A549 treated with CpdA at 1 μM for 4 hours (cell line): ENCODE results near the gene SV2A. TPM values are rescaled to one million over a fixed set of nuclear protein-coding genes. Genes with fewer than 3 reads are reported as not detected.

Source experiments
- total RNA-seq: library from RNA; stranded (reverse); fragments of 200-300 nt; extraction: Qiagen RNA extraction; gene quantifications from 5 replicates; pipeline ENCODE4 v1.2.3, GENCODE V29; 2022; ENCODE audit warnings: low read depth

Gene SV2A, protein sequence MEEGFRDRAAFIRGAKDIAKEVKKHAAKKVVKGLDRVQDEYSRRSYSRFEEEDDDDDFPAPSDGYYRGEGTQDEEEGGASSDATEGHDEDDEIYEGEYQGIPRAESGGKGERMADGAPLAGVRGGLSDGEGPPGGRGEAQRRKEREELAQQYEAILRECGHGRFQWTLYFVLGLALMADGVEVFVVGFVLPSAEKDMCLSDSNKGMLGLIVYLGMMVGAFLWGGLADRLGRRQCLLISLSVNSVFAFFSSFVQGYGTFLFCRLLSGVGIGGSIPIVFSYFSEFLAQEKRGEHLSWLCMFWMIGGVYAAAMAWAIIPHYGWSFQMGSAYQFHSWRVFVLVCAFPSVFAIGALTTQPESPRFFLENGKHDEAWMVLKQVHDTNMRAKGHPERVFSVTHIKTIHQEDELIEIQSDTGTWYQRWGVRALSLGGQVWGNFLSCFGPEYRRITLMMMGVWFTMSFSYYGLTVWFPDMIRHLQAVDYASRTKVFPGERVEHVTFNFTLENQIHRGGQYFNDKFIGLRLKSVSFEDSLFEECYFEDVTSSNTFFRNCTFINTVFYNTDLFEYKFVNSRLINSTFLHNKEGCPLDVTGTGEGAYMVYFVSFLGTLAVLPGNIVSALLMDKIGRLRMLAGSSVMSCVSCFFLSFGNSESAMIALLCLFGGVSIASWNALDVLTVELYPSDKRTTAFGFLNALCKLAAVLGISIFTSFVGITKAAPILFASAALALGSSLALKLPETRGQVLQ
- 0.06 to 0.14 TPM (median 0.11 TPM) in 5 replicates for total RNA-seq

DNA sequence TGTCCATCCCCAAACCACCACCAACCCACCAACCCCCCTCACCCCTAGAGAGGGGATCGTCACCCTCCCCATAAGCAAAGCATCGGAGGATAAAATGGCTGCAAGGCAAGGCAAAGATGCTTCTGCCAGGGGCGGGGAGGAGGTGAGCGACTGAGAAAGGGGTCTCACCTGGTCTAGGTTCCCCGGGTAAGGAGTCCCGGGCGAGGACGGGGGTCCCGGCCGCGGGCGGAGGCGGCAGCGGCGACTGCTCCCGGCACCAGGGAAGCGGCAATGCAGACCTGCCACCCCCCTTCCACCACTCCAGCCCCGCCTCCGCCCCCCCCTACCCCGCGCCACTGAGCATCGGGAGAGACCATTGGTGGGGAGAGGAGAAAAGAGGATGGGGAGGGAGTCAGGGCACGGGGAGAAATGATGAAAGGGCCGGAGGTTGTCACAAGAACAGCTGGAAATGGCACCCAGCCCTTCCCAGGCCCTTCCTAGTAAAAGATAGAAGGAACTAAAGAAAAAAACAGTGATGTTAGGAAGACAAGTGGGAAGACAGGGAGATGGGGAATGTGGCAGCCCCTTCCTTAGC lies at the start of gene SV2A:
SV2A (minus strand) TSS at position 274 of the 574 bp plus-strand sequence. CDS start 4,004 bp downstream, outside the sequence.

DNA sequence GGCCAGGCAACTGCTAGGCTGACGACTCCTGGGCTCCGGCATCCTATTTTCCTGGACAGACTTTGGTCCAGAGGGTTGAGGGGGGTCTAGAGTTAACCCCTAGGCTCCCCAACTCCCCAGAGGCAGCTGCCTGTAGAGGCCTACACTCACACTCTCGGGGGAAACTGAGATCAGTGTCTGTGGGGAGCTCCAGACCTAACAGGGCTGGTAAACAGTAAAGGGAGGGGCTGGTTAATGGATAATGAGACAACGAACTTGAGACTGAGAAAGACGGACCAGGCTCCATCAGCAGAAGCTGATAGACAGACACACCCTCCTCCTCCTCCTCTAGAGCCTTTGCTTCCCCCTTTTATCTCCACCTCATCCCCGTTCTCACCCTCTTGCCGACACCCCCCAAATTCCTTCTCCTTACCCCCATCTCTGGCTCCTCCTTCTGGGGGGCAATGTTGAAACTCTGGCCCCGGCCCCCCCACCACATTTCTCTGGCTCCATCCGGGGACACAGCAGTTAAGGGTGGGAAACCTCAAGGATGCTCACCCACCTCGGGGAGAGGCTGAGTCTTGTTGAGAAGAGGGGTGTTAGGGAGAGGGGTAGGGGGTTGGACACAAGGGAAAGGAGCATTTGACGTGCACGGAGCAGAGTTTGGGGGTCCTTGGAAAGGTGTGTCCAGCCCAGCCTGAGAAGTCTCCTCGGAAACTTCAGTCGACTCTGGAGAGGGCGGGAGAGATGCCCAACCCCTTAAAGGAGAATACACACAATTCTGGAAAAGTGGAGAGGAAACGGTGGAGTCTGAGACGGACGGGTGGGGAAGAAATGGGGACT lies 18.7 kb upstream of the SV2A start, which contains the start of gene MTMR11:
MTMR11 (minus strand) TSS at position 710 of the 822 bp plus-strand sequence; CDS start at position 478, 232 bp downstream.

DNA sequence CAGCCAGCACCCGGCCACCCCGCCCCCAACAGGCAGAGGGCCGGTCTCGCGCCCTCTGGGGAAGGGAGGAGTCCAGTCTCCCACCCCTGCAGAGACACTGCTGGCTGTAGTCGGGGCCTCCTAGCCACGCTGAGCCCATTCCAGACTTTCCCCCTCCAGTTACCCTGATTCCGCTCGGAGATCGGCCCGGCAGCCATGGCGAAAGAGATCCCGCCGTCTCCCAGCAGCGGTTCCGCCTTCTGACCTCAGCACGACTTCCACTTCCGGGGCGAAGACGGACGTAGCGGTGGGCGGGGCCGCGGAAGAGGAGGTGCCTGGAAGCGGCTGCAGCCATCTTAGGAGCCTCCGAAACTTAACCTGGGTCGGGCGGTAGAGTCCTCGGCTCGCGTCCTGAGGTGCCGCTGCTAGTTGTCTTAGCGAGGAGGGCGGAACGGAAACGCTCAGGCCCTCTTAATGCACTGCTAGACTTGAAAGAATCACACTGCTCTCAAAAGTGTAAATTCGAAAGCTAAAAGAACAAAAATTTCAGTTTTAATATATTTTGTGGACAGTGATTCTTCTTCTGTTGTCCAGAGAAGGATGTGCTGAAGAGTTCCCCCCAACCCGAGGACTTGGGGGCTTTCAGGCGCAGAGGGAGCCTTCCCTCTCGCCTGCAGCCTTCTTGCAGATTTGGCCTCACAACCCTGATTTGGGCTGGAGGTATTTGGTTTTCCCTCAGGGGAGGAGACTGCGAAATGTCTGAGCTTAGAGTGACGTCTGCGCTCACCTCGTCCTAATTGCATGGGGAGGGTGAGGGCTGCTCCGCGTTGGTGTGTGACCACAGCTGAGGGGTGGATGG lies 10.1 kb upstream of the SV2A start, which contains the start of gene SF3B4:
SF3B4 (minus strand) TSS at position 241 of the 838 bp plus-strand sequence; CDS start at position 197, 44 bp downstream.

DNA sequence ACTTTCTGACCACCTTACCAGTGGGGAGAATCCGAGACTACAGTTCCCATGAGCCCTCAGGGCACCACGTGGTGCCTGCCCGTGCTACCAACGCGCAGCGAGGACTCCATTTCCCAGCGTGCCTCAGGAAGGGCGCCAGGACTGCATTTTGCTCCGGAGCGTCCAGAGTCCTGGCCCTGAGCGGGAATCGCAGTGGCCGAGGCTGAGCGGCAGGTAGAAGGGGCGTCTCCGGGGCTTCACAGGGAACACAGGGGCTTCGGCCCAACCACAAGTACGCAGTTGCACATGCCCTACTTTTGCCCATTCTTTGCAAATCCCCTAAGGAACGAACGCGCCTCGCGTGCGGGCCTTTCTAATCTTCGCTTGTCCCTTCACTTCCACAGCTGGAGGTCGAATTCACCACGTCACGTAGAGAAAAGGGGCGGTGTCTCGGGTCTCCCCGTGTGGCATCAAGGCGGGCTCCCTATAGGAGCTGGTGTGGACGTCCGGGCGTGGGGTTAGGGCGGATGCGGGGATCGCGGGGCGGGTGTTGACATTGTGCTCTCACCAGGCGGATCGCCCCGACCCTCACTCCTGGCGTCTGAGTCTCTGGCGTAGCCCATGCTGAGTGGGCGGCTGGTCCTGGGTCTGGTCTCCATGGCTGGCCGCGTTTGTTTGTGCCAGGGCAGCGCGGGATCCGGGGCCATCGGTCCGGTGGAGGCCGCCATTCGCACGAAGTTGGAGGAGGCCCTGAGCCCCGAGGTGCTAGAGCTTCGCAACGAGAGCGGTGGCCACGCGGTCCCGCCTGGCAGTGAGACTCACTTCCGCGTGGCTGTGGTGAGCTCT lies 18.0 kb downstream of the SV2A start, which contains the start of gene BOLA1:
BOLA1 (plus strand) TSS at position 109 of the 825 bp plus-strand sequence; CDS start at position 601, 492 bp downstream.

Other genes with a start within 250 kb of the SV2A start
- not detected in 5 replicates for gene FCGR1A, start 135.2 kb downstream of the SV2A start, total RNA-seq
- gene BOLA1, start 18.3 kb downstream of the SV2A start, total RNA-seq, result 16.4 to 28.3 TPM (median 24.5 TPM) in 5 replicates
- gene SF3B4, start 10.0 kb upstream of the SV2A start, total RNA-seq, result 125 to 137 TPM (median 133 TPM) in 5 replicates
- gene MTMR11, start 19.0 kb upstream of the SV2A start, total RNA-seq, result 7.2 to 11.6 TPM (median 9.5 TPM) in 5 replicates
- 9.5 to 13.0 TPM (median 11.8 TPM) in 5 replicates for gene OTUD7B, start 92.9 kb upstream of the SV2A start, total RNA-seq
- 16.7 to 18.0 TPM (median 17.7 TPM) in 5 replicates for gene VPS45, start 149.9 kb upstream of the SV2A start, total RNA-seq
- 8.3 to 10.8 TPM (median 8.8 TPM) in 5 replicates for gene PLEKHO1, start 232.1 kb upstream of the SV2A start, total RNA-seq